Activated T-cell treated with anti-CD3 and anti-CD28 coated beads, Interleukin-2, amount 50 U/mL, for 4 hours (primary cell): ENCODE measurements around the gene TIMM22. TPM values are rescaled to one million over a fixed set of nuclear protein-coding genes. Genes with fewer than 3 reads are reported as not detected.

ENCODE experiments used
- ATAC-seq, 2 donors: fragments of 200-7000 bp; cut with Tn5 transposase; one replicate each; pipeline ENCODE4 v1.10.0; 2021
- DNase-seq: peaks from one replicate; pipeline ENCODE4 v3.0.0-alpha.2; 2020
- H3K27me3 Mint-ChIP-seq: one replicate; pipeline ENCODE4 v1.8.0; 2021; ENCODE audit warnings: low read depth, mixed read lengths
- H3K36me3 Mint-ChIP-seq: one replicate; pipeline ENCODE4 v1.8.0; 2022; ENCODE audit warnings: mixed read lengths; ENCODE audit not compliant: insufficient read depth
- H3K4me1 Mint-ChIP-seq: one replicate; pipeline ENCODE4 v1.8.0; 2021; ENCODE audit warnings: low read depth, mixed read lengths
- H3K4me3 Mint-ChIP-seq: one replicate; pipeline ENCODE4 v1.8.0; 2021; ENCODE audit warnings: mild to moderate bottlenecking, moderate library complexity, mixed read lengths
- H3K9me3 Mint-ChIP-seq: one replicate; pipeline ENCODE4 v1.8.0; 2021; ENCODE audit warnings: mixed read lengths
- total RNA-seq, 3 donors: library from RNA; stranded (reverse); gene quantifications; one replicate each; pipeline ENCODE4 v1.2.1, GENCODE V29; 2021

The TIMM22 gene
- total RNA-seq, 3 donors from 2014 or later = 21.6 to 22.5 (median 22.1) TPM

DNA sequence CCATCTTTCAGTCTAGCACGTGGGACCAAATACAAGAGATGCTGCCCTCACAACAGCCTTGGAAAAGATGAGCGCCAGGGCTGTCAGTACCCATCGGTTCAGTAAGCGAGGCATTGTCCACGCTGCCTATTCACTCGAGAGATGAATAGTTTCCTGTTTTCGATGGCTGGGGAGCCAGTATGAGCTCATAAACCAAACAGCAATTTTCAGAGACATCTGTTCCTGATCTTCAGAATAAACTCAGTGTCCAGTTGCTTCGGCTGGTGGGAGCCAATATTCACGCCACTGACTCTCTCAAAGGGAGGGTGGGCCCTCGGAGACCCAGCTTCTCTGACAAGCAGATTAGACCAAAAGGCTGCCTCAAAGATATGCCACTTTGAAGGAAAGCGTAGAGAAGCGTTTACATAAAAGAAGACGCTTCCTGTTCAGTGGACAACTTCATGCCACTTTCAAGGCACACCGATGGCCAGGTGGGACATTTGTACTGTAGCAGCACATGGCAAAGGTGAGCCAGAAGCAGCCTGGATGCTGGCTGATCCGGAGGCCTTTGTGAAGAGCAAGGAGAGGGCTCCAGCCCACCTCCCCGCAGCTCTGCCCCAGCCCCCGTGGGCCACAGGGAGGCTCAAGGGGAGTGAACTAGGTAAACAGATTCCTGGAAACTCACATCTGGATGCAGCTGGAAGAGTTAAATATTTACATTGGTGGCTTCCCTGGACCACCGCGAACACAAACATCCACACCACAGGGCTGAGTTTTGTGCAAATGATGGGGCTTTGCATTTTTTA, 6.0 kb downstream of the TIMM22 start:
- DNase-seq = no peak
- H3K4me3 Mint-ChIP-seq = no peak overlapping the region
- H3K4me1 Mint-ChIP-seq = peaks cover 17% of the 10 kb centered on the region
- H3K27me3 Mint-ChIP-seq = no peaks in the 10 kb centered on the region
- no peaks in the 10 kb centered on the region for H3K9me3 Mint-ChIP-seq
- no peak for ATAC-seq
- peaks cover 31% of the 10 kb centered on the region for H3K36me3 Mint-ChIP-seq

DNA sequence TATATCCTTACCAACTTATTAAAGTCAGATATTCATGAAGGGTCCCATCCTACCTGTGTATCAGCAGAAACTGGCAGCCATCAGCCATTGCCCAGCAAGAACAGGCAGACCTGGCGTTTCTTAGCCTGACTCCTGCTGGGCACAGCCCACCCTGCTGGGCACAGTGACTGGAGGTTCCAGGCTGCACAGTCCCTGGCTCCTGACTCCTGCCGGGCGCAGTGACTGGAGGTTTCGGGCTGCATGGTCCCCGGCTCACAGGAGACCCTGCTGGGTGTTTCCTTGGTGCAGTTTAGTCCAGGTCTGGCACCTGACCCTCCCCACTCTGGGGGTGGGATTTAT, 6.7 kb downstream of the TIMM22 start:
- DNase-seq (no peak), ATAC-seq (no peak)
- Mint-ChIP-seq H3K9me3 (no peaks in the 10 kb centered on the region), H3K4me3 (no peak overlapping the region), H3K27me3 (no peaks in the 10 kb centered on the region), H3K4me1 (peaks cover 11% of the 10 kb centered on the region), H3K36me3 (peaks cover 31% of the 10 kb centered on the region)

DNA sequence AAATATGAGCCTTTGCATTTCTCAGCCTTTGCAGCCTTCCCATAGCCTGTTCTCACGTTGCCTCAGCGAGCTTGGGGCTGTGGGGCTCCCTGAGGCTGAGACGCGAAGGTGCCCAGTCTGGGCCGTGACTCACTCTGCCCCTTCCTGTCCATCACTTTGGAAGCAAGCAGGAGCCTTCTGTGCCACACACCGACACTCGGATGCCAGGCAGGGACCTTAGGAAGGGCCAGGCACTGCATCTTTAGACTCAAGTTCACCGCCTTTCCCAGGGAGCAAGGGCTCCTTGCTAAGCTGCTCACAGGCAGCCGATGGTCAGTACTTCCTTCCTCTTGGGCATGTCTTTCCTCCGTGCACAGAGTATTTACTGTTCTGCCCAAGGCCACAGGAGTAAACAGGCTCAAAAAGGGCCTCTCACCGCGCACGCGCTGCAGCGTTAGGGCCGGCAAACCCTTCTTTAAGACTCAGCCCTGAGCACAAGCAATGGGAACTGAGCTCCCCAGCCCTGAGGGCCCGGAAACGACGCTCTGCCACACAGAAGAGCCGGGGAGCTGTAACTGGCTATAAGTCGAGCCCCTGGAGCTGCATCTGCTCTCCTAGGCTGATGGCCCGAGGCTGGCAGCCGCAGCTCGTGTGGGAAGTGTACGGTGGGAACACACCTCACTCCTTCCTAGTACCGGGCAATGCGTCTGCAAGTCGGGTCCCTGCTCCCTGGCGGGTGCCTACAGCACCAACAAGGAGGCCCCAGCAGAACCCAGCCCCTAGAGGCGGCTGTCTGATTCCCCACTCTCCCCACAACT, 7.2 kb downstream of the TIMM22 start:
- no peaks in the 10 kb centered on the region for H3K9me3 Mint-ChIP-seq
- ATAC-seq (no peak), DNase-seq (no peak)
- peaks cover 5% of the 10 kb centered on the region for H3K4me1 Mint-ChIP-seq
- peaks cover 29% of the 10 kb centered on the region for H3K36me3 Mint-ChIP-seq
- H3K27me3 Mint-ChIP-seq = no peaks in the 10 kb centered on the region
- H3K4me3 Mint-ChIP-seq = no peak overlapping the region

DNA sequence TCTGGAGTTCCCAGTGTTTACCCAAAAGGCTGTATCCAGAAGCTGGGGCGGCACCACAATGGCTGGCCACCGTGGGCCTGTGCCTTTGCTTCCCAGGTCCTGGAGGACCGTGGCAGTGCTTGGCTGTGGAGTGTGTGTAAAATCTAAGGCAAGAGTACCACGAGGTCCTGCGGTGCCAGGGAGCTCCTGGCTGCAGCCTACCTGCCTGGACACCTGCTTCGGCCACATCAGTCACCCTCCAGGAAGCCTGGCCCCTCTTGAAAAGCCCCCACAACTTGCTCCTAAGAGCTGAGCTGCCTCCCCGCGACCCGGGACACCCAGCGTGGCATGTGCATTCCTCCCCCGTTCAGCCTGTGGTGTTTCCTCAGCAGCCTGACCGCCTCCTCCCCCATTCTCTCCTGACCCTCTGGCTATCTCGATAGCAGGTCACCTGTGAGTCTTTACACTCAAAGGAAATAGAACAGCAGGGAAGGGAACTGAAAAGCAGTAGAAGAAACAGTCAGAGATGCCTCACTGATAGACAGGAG, 7.9 kb downstream of the TIMM22 start:
- H3K27me3 Mint-ChIP-seq = no peaks in the 10 kb centered on the region
- peaks cover 1% of the 10 kb centered on the region for H3K4me1 Mint-ChIP-seq
- ATAC-seq = no peak
- no peak for DNase-seq
- H3K36me3 Mint-ChIP-seq = peaks cover 24% of the 10 kb centered on the region
- H3K9me3 Mint-ChIP-seq = no peaks in the 10 kb centered on the region
- no peak overlapping the region for H3K4me3 Mint-ChIP-seq

DNA sequence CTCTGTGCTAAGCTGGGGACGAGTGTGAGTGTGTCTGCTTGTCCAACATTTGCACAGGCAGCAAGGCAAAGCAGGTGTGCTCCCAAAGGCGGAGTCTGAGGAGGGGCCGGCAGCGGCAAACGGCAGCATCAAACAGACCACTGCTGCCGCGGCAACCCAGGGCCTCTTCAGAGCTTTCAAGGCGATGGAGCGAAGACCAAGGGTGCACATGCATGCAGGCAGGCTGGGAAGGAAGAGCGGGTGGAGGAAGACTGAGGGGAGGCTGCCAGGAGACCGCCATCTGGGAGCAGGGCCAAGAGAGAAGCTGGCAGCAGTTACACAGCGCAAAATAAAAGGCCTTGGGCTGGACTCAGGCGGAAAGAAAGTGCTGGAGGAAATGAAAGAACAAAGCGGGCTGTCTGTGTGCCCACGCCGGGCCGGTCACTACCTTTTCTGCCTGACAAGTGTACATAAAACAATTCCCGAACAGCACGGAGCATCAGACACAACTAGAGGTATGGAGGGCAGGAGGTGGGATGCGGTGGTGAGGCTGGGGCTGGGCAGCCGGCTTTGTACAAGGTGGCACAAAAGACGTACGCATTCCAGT, 8.5 kb downstream of the TIMM22 start:
- Mint-ChIP-seq H3K27me3 (no peaks in the 10 kb centered on the region), H3K4me3 (no peak overlapping the region), H3K4me1 (peaks cover 1% of the 10 kb centered on the region), H3K9me3 (no peaks in the 10 kb centered on the region), H3K36me3 (peaks cover 21% of the 10 kb centered on the region)
- ATAC-seq = peak in 1 of 2 donors; percentile 5
- DNase-seq = no peak

DNA sequence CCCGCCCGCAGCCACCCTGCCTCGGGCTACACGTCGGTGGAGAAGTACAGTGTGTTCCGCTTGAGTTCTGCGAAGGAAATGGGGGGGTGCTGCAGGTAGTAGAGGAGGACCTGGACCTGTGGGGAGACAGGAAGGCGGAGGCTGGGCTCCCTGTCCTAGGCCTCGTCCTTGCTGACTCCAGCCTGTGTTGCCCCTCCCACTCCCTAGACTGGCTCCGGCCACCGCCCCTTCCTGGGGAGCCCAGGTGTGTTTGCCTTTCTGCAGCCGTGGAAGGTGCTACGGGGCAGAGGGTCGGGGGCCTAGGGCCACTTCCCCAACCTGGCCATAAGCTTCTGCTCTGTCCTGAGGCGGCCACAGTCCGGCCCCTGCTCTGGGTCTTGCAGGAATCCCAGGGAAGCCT, 9.1 kb downstream of the TIMM22 start:
- ATAC-seq (peak in 1 of 2 donors; percentile 31), DNase-seq (no peak)
- peaks cover 1% of the 10 kb centered on the region for H3K4me1 Mint-ChIP-seq
- H3K9me3 Mint-ChIP-seq = no peaks in the 10 kb centered on the region
- H3K36me3 Mint-ChIP-seq = peaks cover 15% of the 10 kb centered on the region
- no peak overlapping the region for H3K4me3 Mint-ChIP-seq
- no peaks in the 10 kb centered on the region for H3K27me3 Mint-ChIP-seq

DNA sequence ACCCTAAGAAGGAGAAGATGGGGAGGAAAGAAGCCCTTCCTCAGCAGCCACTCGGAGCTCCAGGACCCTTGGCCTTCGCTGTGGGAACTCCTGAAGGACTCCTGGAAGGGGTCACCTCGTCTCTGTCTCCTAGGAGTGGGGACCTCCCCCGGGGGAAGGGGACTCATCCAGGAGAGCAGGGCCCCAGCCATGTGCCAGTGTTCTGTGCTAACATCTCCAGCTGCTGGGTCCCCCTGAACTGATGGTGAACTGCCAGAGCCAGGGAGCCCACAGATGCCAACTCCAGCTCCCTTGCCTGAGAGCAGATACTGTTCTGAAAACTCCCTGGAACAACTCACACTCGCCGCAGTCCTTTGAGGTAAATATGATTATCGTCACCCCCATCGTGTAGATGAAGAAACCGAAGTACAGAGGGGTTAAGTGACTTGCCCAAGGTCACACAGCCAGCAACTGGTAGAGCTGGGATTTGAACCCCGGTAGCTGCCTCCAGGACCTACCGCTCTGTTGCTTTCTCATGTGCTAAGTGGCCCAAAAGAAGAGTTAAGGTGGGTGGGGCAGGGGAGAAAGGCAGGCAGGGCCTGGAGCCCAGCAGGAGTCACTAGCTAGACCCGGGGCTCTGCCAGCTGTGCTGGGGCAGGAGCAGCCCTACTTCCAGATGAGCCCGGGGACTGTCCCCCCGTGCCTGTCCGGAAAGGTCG, 10.5 kb downstream of the TIMM22 start:
- ATAC-seq = no peak
- DNase-seq = no peak
- Mint-ChIP-seq H3K9me3 (no peaks in the 10 kb centered on the region), H3K4me3 (no peak overlapping the region), H3K27me3 (no peaks in the 10 kb centered on the region), H3K36me3 (peaks cover 9% of the 10 kb centered on the region), H3K4me1 (peaks cover 1% of the 10 kb centered on the region)

DNA sequence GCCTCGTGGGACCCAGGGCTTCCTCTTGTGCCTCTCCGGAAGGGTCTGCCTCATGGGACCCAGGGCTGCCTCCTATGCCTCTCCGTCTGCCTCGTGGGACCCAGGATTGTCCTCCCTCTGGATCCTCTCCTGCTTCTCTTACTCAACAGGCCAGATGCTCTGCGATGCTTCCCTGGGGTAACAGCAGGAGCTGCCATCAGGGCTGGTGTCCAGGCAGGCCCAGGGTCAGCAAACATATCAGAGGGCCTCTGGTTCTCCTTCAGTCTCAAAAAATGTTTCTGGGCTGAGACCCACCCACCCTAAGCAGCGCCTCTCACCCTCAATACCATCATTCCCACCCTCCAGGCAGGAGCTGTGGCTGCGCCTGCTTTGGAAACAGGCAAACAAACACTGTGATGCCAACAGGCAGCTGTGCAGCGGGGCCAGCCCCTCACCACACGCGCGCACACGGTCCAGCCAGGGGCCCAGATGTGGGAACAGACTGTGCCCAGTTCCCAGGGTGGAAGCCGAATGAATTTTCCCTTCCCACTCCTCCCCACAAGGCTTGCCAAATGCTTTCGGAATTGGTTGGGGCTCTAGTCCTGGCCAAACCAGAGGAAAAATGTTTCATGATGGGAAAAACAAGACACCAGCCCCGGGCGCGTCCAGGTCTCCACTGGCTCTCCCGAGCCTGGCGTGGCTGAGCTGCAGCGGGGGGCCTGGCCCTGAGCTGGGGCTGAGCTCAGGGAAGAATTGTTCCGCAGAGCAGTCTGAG, 11.3 kb downstream of the TIMM22 start:
- Mint-ChIP-seq H3K4me3 (no peak overlapping the region), H3K9me3 (no peaks in the 10 kb centered on the region), H3K27me3 (no peaks in the 10 kb centered on the region), H3K36me3 (peaks cover 9% of the 10 kb centered on the region), H3K4me1 (peaks cover 1% of the 10 kb centered on the region)
- ATAC-seq (no peak), DNase-seq (no peak)

DNA sequence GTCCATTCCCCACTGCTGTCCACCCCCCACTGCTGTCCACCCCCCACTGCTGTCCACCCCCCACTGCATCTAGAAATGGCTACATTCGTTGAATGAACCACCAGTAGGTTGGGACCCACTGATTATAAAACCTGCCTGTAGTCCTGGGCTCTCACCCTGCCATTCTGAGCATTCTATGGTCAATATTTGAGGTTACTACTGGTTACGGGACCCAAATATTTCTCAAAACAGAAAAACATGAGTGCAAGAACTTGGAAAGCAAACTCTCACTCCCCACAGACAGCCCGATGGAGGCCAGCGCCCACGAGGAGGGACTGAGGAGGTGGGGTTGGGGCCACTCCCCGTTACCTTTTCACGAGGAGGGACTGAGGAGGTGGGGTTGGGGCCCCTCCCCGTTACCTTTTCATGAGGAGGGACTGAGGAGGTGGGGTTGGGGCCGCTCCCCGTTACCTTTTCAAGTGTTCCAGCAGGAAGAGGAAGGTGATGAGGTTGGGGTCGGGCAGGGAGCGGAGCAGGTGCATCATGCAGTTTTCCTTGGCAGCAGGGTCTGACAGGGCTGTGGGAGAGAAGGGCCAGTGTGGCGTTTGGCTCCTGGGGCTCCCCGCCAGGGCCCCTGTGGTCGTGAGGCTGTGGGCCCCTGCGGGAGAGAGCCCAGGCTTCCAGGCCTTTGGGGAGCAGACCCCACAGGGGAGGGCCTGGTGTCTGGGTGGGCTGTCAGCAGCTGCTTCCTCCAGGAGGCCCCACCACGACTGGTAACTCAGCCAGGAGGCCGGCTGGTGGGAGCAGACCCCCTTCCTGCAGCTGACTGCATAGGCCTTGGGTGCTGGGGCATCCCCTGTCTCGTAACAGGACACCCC, 12.5 kb downstream of the TIMM22 start:
- Mint-ChIP-seq H3K4me3 (no peak overlapping the region), H3K4me1 (peaks cover 1% of the 10 kb centered on the region), H3K36me3 (peaks cover 9% of the 10 kb centered on the region), H3K27me3 (no peaks in the 10 kb centered on the region), H3K9me3 (no peaks in the 10 kb centered on the region)
- DNase-seq = no peak
- ATAC-seq = no peak

DNA sequence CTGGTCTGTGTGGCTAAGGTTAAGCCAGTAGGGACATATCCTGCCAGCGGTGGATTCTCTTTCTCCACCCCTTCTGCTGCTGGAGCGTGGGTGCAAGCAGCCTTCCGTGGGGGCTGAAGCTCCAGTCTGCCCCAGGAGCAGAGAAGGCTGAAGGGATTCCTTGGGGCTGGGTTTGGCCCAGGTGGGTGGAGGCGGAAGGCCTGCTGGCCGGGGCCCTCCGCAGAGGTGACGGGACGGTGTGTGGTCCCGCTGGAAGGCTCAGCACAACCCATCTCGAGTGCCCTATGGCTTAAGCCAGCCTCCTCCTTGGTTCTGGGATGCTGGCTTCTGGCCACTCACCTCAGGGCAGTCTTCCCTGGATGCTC, 13.1 kb downstream of the TIMM22 start:
- Mint-ChIP-seq H3K27me3 (no peaks in the 10 kb centered on the region), H3K36me3 (peaks cover 7% of the 10 kb centered on the region), H3K4me3 (no peak overlapping the region), H3K9me3 (no peaks in the 10 kb centered on the region), H3K4me1 (peaks cover 1% of the 10 kb centered on the region)
- DNase-seq (no peak), ATAC-seq (no peak)

DNA sequence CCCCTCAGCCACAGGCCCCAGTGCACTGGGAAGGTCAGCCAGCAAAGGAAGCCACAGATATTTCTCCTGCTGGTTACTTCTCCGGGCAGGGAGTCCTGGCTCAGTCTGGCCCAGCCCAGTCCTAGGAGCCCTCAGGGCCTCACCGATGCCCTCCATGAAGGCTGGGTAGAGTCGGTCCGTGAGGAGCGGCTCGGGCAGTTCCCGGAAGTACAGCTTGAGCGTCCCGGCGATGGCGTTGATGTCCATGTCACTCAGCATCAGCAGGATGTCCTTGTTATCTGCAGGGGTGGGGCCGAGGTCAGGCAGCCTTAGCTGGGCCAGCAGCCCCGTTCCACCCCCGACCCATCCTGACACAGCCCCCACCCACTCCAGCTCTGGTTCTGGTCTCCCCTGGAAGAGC, 13.7 kb downstream of the TIMM22 start:
- no peaks in the 10 kb centered on the region for H3K4me1 Mint-ChIP-seq

DNA sequence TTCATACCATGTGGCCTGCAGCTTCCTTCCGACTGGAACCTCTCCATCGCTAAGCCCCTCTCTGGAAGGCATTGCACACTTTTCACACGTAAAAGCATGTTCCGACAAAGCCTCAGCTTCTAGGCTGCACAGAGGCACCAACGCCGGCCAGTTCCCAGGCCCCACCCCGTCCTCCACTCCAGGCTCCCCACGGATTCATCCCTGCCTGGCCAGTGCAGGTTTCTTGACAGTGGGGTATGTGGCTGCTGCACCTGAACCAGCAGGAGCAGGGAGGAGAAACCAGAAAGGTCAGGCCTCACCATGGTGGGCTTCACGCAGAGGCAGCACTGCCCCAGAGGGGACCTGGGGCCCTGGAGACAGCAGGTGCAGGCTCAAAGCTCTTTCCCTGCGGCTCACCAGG, 14.2 kb downstream of the TIMM22 start:
- ATAC-seq = no peak
- no peaks in the 10 kb centered on the region for H3K27me3 Mint-ChIP-seq
- peaks cover 4% of the 10 kb centered on the region for H3K36me3 Mint-ChIP-seq
- H3K4me1 Mint-ChIP-seq = no peaks in the 10 kb centered on the region
- no peak for DNase-seq
- no peaks in the 10 kb centered on the region for H3K9me3 Mint-ChIP-seq
- H3K4me3 Mint-ChIP-seq = no peak overlapping the region

More for the DNA sequence above, 13.7 kb downstream of the TIMM22 start:
- peaks cover 3% of the 10 kb centered on the region for H3K36me3 Mint-ChIP-seq
- H3K4me3 Mint-ChIP-seq = no peak overlapping the region
- ATAC-seq (no peak), DNase-seq (no peak)
- H3K27me3 Mint-ChIP-seq = no peaks in the 10 kb centered on the region
- no peaks in the 10 kb centered on the region for H3K9me3 Mint-ChIP-seq
